SK-N-SH (cell line): Measurements from ENCODE around the gene NDEL1. TPM values are rescaled to one million over a fixed set of nuclear protein-coding genes. Genes with fewer than 3 reads are reported as not detected.

ENCODE experiments used
- CTCF ChIA-PET: fragments of 300-600, 350-600 bp; formaldehyde crosslinking; extraction: SDS; loops from one replicate; lab custom pipeline; 2021; lab: Yijun Ruan, JAX
- POLR2A ChIA-PET: fragments of 350-600 bp; sonication (Branson Sonifier 250); formaldehyde crosslinking; extraction: SDS; loops from one replicate; lab custom pipeline; 2020; ENCODE audit warnings: antibody characterized with exemption, inconsistent platforms; lab: Yijun Ruan, JAX
- DNase-seq: peaks from one replicate; pipeline ENCODE4 v3.0.0; 2012
- H2AFZ ChIP-seq: fragments of 200-600 bp; sonication (generic); 2 replicates; pipeline ENCODE4 v1.8.1; 2016; ENCODE audit warnings: antibody characterized with exemption, mild to moderate bottlenecking, low read depth
- H3F3A ChIP-seq: fragments of 200-600 bp; sonication (generic); replicated peaks from 2 replicates; pipeline ENCODE3; 2016; ENCODE audit warnings: antibody characterized with exemption, mild to moderate bottlenecking; ENCODE audit not compliant: insufficient read depth
- H3K27ac ChIP-seq, 2 experiments: fragments of 200-500 bp in 1 of 2; fragments of 200-600 bp in 1 of 2; sonication (Bioruptor generic) in 1 of 2; sonication (generic), shearing (Covaris generic) in 1 of 2; 2 replicates each; pipeline versions ENCODE4 v1.5.1 to v1.6.1; 2014 to 2016; ENCODE audit warnings: low read depth in 2 of 2, inconsistent platforms in 1 of 2, low read length in 1 of 2, mild to moderate bottlenecking in 1 of 2, mixed read lengths in 1 of 2
- H3K27me3 ChIP-seq: fragments of 200-600 bp; sonication (generic), shearing (Covaris generic); 2 replicates; pipeline ENCODE4 v1.6.1; 2016; ENCODE audit warnings: mixed run types; ENCODE audit not compliant: insufficient read depth
- H3K36me3 ChIP-seq, 2 experiments: fragments of 200-500 bp in 1 of 2; fragments of 200-600 bp in 1 of 2; sonication (Bioruptor generic) in 1 of 2; sonication (generic) in 1 of 2; replicated peaks in 1 of 2; 2 replicates each; pipeline versions ENCODE3 to v1.5.1; 2014 to 2016; ENCODE audit warnings: low read length in 1 of 2, mild to moderate bottlenecking in 1 of 2; ENCODE audit not compliant: insufficient read depth in 2 of 2, control insufficient read depth in 1 of 2
- H3K4me1 ChIP-seq, 2 experiments: fragments of 200-500 bp in 1 of 2; fragments of 200-600 bp in 1 of 2; sonication (Bioruptor generic) in 1 of 2; sonication (generic), shearing (Covaris generic) in 1 of 2; 2 replicates each; pipeline versions ENCODE4 v1.5.1 to v1.6.1; 2014 to 2016; ENCODE audit warnings: low read depth in 1 of 2, low read length in 1 of 2, mixed run types in 1 of 2; ENCODE audit not compliant: insufficient read depth in 2 of 2, control insufficient read depth in 1 of 2
- H3K4me2 ChIP-seq: fragments of 200-600 bp; sonication (generic), shearing (Covaris generic); 2 replicates; pipeline ENCODE4 v1.6.1; 2017; ENCODE audit warnings: mixed run types
- H3K4me3 ChIP-seq, 2 experiments: fragments of 200-500 bp in 1 of 2; fragments of 200-600 bp in 1 of 2; sonication (Bioruptor generic) in 1 of 2; sonication (generic), shearing (Covaris generic) in 1 of 2; 2 replicates each; pipeline versions ENCODE4 v1.5.1 to v1.8.1; 2014 to 2016; ENCODE audit warnings: low read depth in 2 of 2, inconsistent platforms in 1 of 2, low read length in 1 of 2, mild to moderate bottlenecking in 1 of 2, mixed read lengths in 1 of 2, moderate library complexity in 1 of 2
- H3K79me2 ChIP-seq: fragments of 200-600 bp; sonication (generic); 2 replicates; pipeline ENCODE4 v1.8.1; 2017; ENCODE audit warnings: mild to moderate bottlenecking; ENCODE audit not compliant: insufficient read depth
- H3K9ac ChIP-seq: fragments of 200-600 bp; sonication (generic); 2 replicates; pipeline ENCODE4 v1.6.1; 2017; ENCODE audit warnings: mixed run types
- H3K9me2 ChIP-seq: fragments of 200-600 bp; sonication (generic); 2 replicates; pipeline ENCODE4 v1.6.1; 2017; ENCODE audit warnings: mixed run types
- H3K9me3 ChIP-seq: fragments of 200-600 bp; sonication (generic); 2 replicates; pipeline ENCODE4 v1.6.1; 2017; ENCODE audit warnings: mixed run types, mild to moderate bottlenecking, moderate library complexity
- H4K20me1 ChIP-seq: fragments of 200-600 bp; sonication (generic); 2 replicates; pipeline ENCODE4 v1.6.1; 2017; ENCODE audit warnings: mild to moderate bottlenecking, mixed run types; ENCODE audit not compliant: insufficient read depth
- EP300 ChIP-seq, 2 experiments: IDR thresholded peaks; 2 replicates each; pipeline versions ENCODE4 v1.4.0 to v1.6.1; 2012; ENCODE audit warnings: borderline replicate concordance in 1 of 2, low read depth in 1 of 2, low read length in 1 of 2
- NFIC ChIP-seq: IDR thresholded peaks from 2 replicates; pipeline ENCODE4 v1.4.0; 2012; ENCODE audit warnings: borderline replicate concordance
- NRF1 ChIP-seq: IDR thresholded peaks from 2 replicates; pipeline ENCODE4 v1.6.1; 2012; ENCODE audit warnings: low read depth, mild to moderate bottlenecking, low read length
- RXRA ChIP-seq: IDR thresholded peaks from 2 replicates; pipeline ENCODE4 v1.4.0; 2012; ENCODE audit warnings: low read depth, mild to moderate bottlenecking, borderline replicate concordance
- SIN3A ChIP-seq: IDR thresholded peaks from 2 replicates; pipeline ENCODE4 v1.6.1; 2012; ENCODE audit warnings: low read depth, mild to moderate bottlenecking, low read length, moderate library complexity, borderline replicate concordance
- SMC3 ChIP-seq: IDR thresholded peaks from 2 replicates; pipeline ENCODE4 v1.6.1; 2012; ENCODE audit warnings: low read depth, low read length, improper control_type of control experiment
- TEAD4 ChIP-seq: IDR thresholded peaks from 2 replicates; pipeline ENCODE4 v1.4.0; 2012; ENCODE audit warnings: mild to moderate bottlenecking, borderline replicate concordance; ENCODE audit not compliant: insufficient read depth
- YY1 ChIP-seq: IDR thresholded peaks from 2 replicates; pipeline ENCODE4 v1.4.0; 2012; ENCODE audit warnings: low read depth, mild to moderate bottlenecking
- ZBTB33 ChIP-seq: IDR thresholded peaks from 2 replicates; pipeline ENCODE4 v1.4.0; 2012; ENCODE audit warnings: low read depth, borderline replicate concordance
- WGBS: methylation state at CpG from one replicate; pipeline ENCODE4 v1.1.6; 2017; ENCODE audit warnings: low lambda C conversion rate; 5-methylcytosine and 5-hydroxymethylcytosine counted together
- polyA plus RNA-seq, 3 experiments: library from polyadenylated mRNA; depleted of rRNA; stranded (reverse); fragments of >200 nt; gene quantifications; 2 replicates each; pipeline ENCODE4 v1.2.3, GENCODE V29; 2012
- TF ChIP-seq, protein P1 (sequence below): IDR thresholded peaks from 2 replicates; pipeline ENCODE4 v1.4.0; 2012; ENCODE audit warnings: low read depth, borderline replicate concordance
- TF ChIP-seq, protein P2 (sequence below): IDR thresholded peaks from 2 replicates; pipeline ENCODE4 v1.6.1; 2012; ENCODE audit warnings: mild to moderate bottlenecking, low read depth, low read length, moderate library complexity
- TF ChIP-seq, protein P3 (sequence below): fragments of 200-600 bp; sonication (generic); IDR thresholded peaks from 2 replicates; pipeline ENCODE4 v1.6.1; 2017; ENCODE audit warnings: antibody characterized with exemption, mild to moderate bottlenecking, moderate library complexity
- TF ChIP-seq, protein P4 (sequence below): IDR thresholded peaks from 2 replicates; pipeline ENCODE4 v1.4.0; 2012; ENCODE audit warnings: low read depth

Gene NDEL1
- polyA plus RNA-seq, 1 of the 3 experiments (the other 2 are of a cell fraction): 49.5 TPM

GRCh38 chr17:8475781-8476180 lies 40.1 kb downstream of the NDEL1 start:
- TF ChIP-seq SMC3 (no peak), NFIC (no peak), SIN3A (no peak), YY1 (no peak), ZBTB33 (no peak)
- TF ChIP-seq, protein P1, sequence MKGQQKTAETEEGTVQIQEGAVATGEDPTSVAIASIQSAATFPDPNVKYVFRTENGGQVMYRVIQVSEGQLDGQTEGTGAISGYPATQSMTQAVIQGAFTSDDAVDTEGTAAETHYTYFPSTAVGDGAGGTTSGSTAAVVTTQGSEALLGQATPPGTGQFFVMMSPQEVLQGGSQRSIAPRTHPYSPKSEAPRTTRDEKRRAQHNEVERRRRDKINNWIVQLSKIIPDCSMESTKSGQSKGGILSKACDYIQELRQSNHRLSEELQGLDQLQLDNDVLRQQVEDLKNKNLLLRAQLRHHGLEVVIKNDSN: no peak
- TF ChIP-seq, protein P2, sequence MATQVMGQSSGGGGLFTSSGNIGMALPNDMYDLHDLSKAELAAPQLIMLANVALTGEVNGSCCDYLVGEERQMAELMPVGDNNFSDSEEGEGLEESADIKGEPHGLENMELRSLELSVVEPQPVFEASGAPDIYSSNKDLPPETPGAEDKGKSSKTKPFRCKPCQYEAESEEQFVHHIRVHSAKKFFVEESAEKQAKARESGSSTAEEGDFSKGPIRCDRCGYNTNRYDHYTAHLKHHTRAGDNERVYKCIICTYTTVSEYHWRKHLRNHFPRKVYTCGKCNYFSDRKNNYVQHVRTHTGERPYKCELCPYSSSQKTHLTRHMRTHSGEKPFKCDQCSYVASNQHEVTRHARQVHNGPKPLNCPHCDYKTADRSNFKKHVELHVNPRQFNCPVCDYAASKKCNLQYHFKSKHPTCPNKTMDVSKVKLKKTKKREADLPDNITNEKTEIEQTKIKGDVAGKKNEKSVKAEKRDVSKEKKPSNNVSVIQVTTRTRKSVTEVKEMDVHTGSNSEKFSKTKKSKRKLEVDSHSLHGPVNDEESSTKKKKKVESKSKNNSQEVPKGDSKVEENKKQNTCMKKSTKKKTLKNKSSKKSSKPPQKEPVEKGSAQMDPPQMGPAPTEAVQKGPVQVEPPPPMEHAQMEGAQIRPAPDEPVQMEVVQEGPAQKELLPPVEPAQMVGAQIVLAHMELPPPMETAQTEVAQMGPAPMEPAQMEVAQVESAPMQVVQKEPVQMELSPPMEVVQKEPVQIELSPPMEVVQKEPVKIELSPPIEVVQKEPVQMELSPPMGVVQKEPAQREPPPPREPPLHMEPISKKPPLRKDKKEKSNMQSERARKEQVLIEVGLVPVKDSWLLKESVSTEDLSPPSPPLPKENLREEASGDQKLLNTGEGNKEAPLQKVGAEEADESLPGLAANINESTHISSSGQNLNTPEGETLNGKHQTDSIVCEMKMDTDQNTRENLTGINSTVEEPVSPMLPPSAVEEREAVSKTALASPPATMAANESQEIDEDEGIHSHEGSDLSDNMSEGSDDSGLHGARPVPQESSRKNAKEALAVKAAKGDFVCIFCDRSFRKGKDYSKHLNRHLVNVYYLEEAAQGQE: no peak
- H3K4me2 ChIP-seq: no peak overlapping the region
- 93% methylated on average over 16 of the region's 16 CpGs for WGBS
- H3K4me1 ChIP-seq: no peaks in the 10 kb centered on the region
- H3K4me3 ChIP-seq: no peak overlapping the region
- H4K20me1 ChIP-seq: no peaks in the 10 kb centered on the region
- H3K9me2 ChIP-seq: no peaks in the 10 kb centered on the region
- H3K27ac ChIP-seq: no peak overlapping the region
- no peak overlapping the region for H3K9ac ChIP-seq
- DNase-seq: no peak
- ChIA-PET CTCF (interaction anchor here (1.0 kb wide), 1 partner anchor 92 kb away, joined by 3 read pairs; no protein-coding TSS in a partner anchor), POLR2A (no interaction called here)
- peaks cover 39% of the 10 kb centered on the region for H3F3A ChIP-seq
- peaks cover 57 to 81% of the 10 kb centered on the region in 2 experiments for H3K36me3 ChIP-seq
- no peak overlapping the region for H2AFZ ChIP-seq
- H3K27me3 ChIP-seq: no peaks in the 10 kb centered on the region
- H3K79me2 ChIP-seq: 0 out of 2 replicates have a peak, but pooled peaks cover under 1% of the 10 kb centered on the region
- no peaks in the 10 kb centered on the region for H3K9me3 ChIP-seq

GRCh38 chr17:8476741-8477140 lies 41.1 kb downstream of the NDEL1 start:
- H3K27me3 ChIP-seq: no peaks in the 10 kb centered on the region
- no peaks in the 10 kb centered on the region for H3K4me1 ChIP-seq
- CTCF ChIA-PET: interaction anchor here (0.8 to 1.3 kb wide), 3 partner anchors 13 to 270 kb away, joined by 3 read pairs; no protein-coding TSS in a partner anchor
- WGBS: 96% methylated on average over 12 of the region's 22 CpGs
- no peak overlapping the region for H3K4me2 ChIP-seq
- H2AFZ ChIP-seq: no peak overlapping the region
- H3K4me3 ChIP-seq: no peak overlapping the region
- no peaks in the 10 kb centered on the region for H3K9me3 ChIP-seq
- H3K9ac ChIP-seq: no peak overlapping the region
- H3K27ac ChIP-seq: no peak overlapping the region
- H3F3A ChIP-seq: peaks cover 33% of the 10 kb centered on the region
- DNase-seq: no peak
- peaks cover 54 to 85% of the 10 kb centered on the region in 2 experiments for H3K36me3 ChIP-seq
- H4K20me1 ChIP-seq: no peaks in the 10 kb centered on the region
- POLR2A ChIA-PET: no interaction called here
- H3K79me2 ChIP-seq: no peaks in the 10 kb centered on the region
- H3K9me2 ChIP-seq: no peaks in the 10 kb centered on the region
- no peak for TF ChIP-seq RXRA
- TF ChIP-seq, protein P3, sequence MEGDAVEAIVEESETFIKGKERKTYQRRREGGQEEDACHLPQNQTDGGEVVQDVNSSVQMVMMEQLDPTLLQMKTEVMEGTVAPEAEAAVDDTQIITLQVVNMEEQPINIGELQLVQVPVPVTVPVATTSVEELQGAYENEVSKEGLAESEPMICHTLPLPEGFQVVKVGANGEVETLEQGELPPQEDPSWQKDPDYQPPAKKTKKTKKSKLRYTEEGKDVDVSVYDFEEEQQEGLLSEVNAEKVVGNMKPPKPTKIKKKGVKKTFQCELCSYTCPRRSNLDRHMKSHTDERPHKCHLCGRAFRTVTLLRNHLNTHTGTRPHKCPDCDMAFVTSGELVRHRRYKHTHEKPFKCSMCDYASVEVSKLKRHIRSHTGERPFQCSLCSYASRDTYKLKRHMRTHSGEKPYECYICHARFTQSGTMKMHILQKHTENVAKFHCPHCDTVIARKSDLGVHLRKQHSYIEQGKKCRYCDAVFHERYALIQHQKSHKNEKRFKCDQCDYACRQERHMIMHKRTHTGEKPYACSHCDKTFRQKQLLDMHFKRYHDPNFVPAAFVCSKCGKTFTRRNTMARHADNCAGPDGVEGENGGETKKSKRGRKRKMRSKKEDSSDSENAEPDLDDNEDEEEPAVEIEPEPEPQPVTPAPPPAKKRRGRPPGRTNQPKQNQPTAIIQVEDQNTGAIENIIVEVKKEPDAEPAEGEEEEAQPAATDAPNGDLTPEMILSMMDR: no peak
- TF ChIP-seq, protein P1: no peak
- TF ChIP-seq NRF1: no peak
- no peak for TF ChIP-seq TEAD4
- TF ChIP-seq, protein P4, sequence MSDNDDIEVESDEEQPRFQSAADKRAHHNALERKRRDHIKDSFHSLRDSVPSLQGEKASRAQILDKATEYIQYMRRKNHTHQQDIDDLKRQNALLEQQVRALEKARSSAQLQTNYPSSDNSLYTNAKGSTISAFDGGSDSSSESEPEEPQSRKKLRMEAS: no peak
- no peak for TF ChIP-seq EP300 (IDR thresholded peaks at IDR 0.05; ENCODE audit: borderline replicate concordance in 1 of 2, low read depth in 1 of 2, low read length in 1 of 2)
- TF ChIP-seq ZBTB33: no peak
